Neuronal stem cell (in vitro differentiated cells): ENCODE results near the gene MFN2.
A peak's percentile ranks its signal among the peaks of the same experiment; 100 is the strongest.
"Not testable (repeated sequence)": the region's sequence is repeated elsewhere in the genome, so short reads cannot be mapped to it uniquely, and the experiment has no call there.

Experiments used
- DNase-seq: peaks from one replicate; pipeline ENCODE4 v3.0.0-alpha.2; 2013; ENCODE audit warnings: low spot score
- H2AFZ ChIP-seq: one replicate; pipeline ENCODE4 v1.6.1; 2013; ENCODE audit warnings: mild to moderate bottlenecking, low read length, inconsistent platforms
- H2AK5ac ChIP-seq: 2 replicates; pipeline ENCODE4 v1.6.1; 2013; ENCODE audit warnings: low read depth, mild to moderate bottlenecking, inconsistent platforms, low read length, moderate library complexity, mixed read lengths
- H2BK120ac ChIP-seq: 2 replicates; pipeline ENCODE4 v1.6.1; 2013; ENCODE audit warnings: low read depth, mild to moderate bottlenecking, inconsistent platforms, low read length, moderate library complexity, mixed read lengths
- H2BK12ac ChIP-seq: one replicate; pipeline ENCODE4 v1.6.1; 2013; ENCODE audit warnings: low read length, inconsistent platforms
- H2BK15ac ChIP-seq: 2 replicates; pipeline ENCODE4 v1.6.1; 2013; ENCODE audit warnings: mild to moderate bottlenecking, low read length, inconsistent platforms, mixed read lengths
- H2BK5ac ChIP-seq: one replicate; pipeline ENCODE4 v1.6.1; 2013; ENCODE audit warnings: inconsistent platforms, mild to moderate bottlenecking, low read length, moderate library complexity
- H3K14ac ChIP-seq: one replicate; pipeline ENCODE4 v1.6.1; 2013; ENCODE audit warnings: low read length, inconsistent platforms
- H3K18ac ChIP-seq: 2 replicates; pipeline ENCODE4 v1.6.1; 2013; ENCODE audit warnings: low read length, inconsistent platforms
- H3K23ac ChIP-seq: 2 replicates; pipeline ENCODE4 v1.6.1; 2013; ENCODE audit warnings: low read depth, mild to moderate bottlenecking, mixed read lengths, low read length, inconsistent platforms; ENCODE audit not compliant: poor library complexity
- H3K27ac ChIP-seq: replicated peaks from 3 replicates; pipeline ENCODE4 v1.5.1; 2013; ENCODE audit warnings: low read length, inconsistent platforms
- H3K27me3 ChIP-seq, 3 experiments: 2 replicates each; pipeline ENCODE4 v1.6.1; 2013; ENCODE audit warnings: low read length in 3 of 3, mild to moderate bottlenecking in 2 of 3, inconsistent platforms in 1 of 3, low read depth in 1 of 3, mixed read lengths in 1 of 3, moderate library complexity in 1 of 3; ENCODE audit not compliant: control insufficient read depth in 3 of 3, insufficient read depth in 3 of 3
- H3K36me3 ChIP-seq, 2 donors: replicated peaks in 1 of 2; 2 replicates each; pipeline ENCODE4 v1.6.1; 2013; ENCODE audit warnings: low read length in 2 of 2; ENCODE audit not compliant: control insufficient read depth in 2 of 2, insufficient read depth in 2 of 2
- H3K4ac ChIP-seq: 2 replicates; pipeline ENCODE4 v1.6.1; 2013; ENCODE audit warnings: inconsistent platforms, mild to moderate bottlenecking, low read length, moderate library complexity
- H3K4me1 ChIP-seq, 2 donors: 1 replicate in 1 of 2; 2 replicates in 1 of 2; pipeline ENCODE4 v1.6.1; 2013; ENCODE audit warnings: low read length in 2 of 2, low read depth in 1 of 2; ENCODE audit not compliant: control insufficient read depth in 2 of 2, insufficient read depth in 1 of 2
- H3K4me2 ChIP-seq: one replicate; pipeline ENCODE4 v1.6.1; 2013; ENCODE audit warnings: mild to moderate bottlenecking, low read length, inconsistent platforms; ENCODE audit not compliant: insufficient read depth, poor library complexity, severe bottlenecking
- H3K4me3 ChIP-seq, 2 donors: 2 replicates each; pipeline ENCODE4 v1.5.1; 2013; ENCODE audit warnings: low read length in 2 of 2, mild to moderate bottlenecking in 2 of 2, inconsistent platforms in 1 of 2, moderate library complexity in 1 of 2
- H3K79me1 ChIP-seq: one replicate; pipeline ENCODE4 v1.6.1; 2013; ENCODE audit warnings: low read depth, mild to moderate bottlenecking, inconsistent platforms, low read length, moderate library complexity
- H3K9ac ChIP-seq: one replicate; pipeline ENCODE4 v1.6.1; 2013; ENCODE audit warnings: mild to moderate bottlenecking, low read depth, low read length, inconsistent platforms; ENCODE audit not compliant: poor library complexity
- H3K9me3 ChIP-seq, 2 donors: replicated peaks in 1 of 2; 2 replicates each; pipeline versions ENCODE3 to v1.6.1; 2013; ENCODE audit warnings: low read length in 2 of 2, mild to moderate bottlenecking in 2 of 2, inconsistent platforms in 1 of 2, low read depth in 1 of 2, mixed read lengths in 1 of 2, moderate library complexity in 1 of 2; ENCODE audit not compliant: control insufficient read depth in 2 of 2, insufficient read depth in 1 of 2
- H4K8ac ChIP-seq: one replicate; pipeline ENCODE4 v1.6.1; 2013; ENCODE audit warnings: low read depth, mild to moderate bottlenecking, inconsistent platforms, low read length, moderate library complexity
- H4K91ac ChIP-seq: one replicate; pipeline ENCODE4 v1.6.1; 2013; ENCODE audit warnings: low read length, low read depth, mild to moderate bottlenecking, inconsistent platforms; ENCODE audit not compliant: poor library complexity
- WGBS, 2 donors: extraction: QIAGEN DNeasy Blood & Tissue Kit; methylation state at CpG; one replicate each; pipeline ENCODE4 v1.1.7; 2013; ENCODE audit warnings: missing lambda C conversion rate in 2 of 2, mixed read lengths in 1 of 2; ENCODE audit not compliant: insufficient read length in 2 of 2, insufficient replicate concordance in 1 of 2; ENCODE audit errors: extremely low coverage in 2 of 2; 5-methylcytosine and 5-hydroxymethylcytosine counted together

The MFN2 gene

DNA sequence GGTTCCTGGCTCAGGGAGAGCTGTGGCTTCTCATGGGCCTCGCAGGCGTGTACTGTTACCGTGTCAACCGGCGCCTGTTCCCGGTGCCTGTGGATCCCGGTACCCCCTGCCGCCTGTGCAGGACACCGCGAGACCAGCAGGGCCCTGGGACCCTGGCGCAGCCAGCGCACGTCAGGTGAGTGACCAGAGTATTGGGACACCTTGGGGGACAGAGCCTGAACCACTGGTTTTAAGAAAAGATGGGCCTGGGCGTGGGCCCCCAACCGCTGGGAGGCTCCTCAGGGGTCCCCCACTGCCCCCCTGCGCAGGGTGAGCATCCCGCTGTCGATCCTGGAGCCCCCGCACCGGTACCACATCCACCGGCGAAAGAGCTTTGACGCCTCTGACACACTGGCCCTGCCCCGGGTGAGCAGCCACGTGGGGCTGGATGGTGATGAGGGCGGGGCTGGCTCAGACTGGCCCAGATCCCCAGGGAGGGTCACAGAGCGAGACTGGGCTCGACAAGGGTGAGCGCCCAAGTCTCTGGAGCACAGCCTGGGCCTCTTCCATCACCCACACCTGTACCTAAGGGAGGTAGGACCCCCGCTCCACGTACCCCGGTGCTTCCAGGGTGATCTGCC lies 49.6 kb downstream of the MFN2 start:
- H3K27me3 ChIP-seq = no peaks in the 10 kb centered on the region
- DNase-seq = no peak
- H2AK5ac ChIP-seq = no peak overlapping the region
- H3K9ac ChIP-seq = no peak overlapping the region
- no peak overlapping the region for H2BK15ac ChIP-seq
- H3K18ac ChIP-seq = no peak overlapping the region
- H3K23ac ChIP-seq = peak overlapping the region; percentile 75
- no peaks in the 10 kb centered on the region for H3K9me3 ChIP-seq
- H3K4ac ChIP-seq = no peak overlapping the region
- H3K14ac ChIP-seq = no peak overlapping the region
- no peak overlapping the region for H4K8ac ChIP-seq
- WGBS, 2 donors = no CpG with 5 or more reads among the region's 32 CpGs
- no peak overlapping the region for H2BK12ac ChIP-seq
- H3K4me1 ChIP-seq = peaks cover 2 to 3% of the 10 kb centered on the region in 2 donors
- no peak overlapping the region for H4K91ac ChIP-seq
- no peaks in the 10 kb centered on the region for H3K79me1 ChIP-seq
- no peak overlapping the region for H3K4me3 ChIP-seq
- H2AFZ ChIP-seq = no peak overlapping the region
- H2BK120ac ChIP-seq = no peak overlapping the region
- peak overlapping the region; percentile 31 for H2BK5ac ChIP-seq
- H3K27ac ChIP-seq = no peak overlapping the region
- no peak overlapping the region for H3K4me2 ChIP-seq
- H3K36me3 ChIP-seq = peaks cover 37 to 74% of the 10 kb centered on the region in 2 donors

DNA sequence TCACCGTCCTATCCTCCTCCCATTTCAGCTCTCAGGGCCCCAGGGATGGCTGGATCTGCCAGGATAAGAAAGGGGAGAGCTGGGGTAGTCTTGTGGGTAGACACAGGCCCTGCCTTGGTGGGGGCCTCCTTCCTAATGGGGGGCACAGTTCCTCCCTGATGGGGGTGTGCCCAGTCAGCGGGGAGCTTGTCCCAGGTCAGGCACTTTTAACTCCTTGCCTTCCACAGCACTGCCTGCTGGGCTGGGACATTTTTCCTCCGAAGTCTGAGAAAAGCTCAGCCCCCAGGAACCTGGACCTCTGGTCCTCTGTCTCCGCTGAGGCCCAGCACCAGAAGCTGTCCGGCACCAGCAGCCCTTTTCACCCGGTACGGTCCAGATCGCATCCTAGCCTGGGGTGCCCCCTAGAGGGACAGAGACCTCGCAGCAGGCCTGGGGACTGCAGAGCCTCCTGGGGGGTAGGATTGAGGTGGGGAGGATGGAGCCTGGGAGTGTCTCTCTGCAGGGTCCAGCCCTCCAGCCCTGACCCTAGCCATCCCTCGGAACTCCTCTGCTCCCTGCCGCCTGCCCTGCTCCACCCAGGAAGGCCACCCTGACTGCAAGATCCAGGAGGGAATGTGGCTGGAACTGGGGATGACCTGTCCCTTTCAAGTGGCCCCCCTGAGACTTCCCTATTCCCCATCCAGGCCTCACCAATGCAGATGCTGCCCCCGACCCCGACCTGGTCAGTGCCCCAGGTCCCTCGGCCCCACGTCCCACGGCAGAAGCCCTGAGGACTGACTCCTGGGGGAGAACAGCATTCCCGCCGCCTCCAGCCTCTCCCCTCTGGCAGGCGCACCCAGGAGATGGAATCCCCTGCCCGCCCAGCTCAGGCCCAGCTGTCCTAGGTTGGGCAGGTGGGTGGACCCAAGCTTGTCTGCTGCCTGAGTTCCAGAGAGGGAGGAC lies 51.1 kb downstream of the MFN2 start:
- Histone ChIP-seq H4K8ac (no peak overlapping the region), H3K9me3 (no peaks in the 10 kb centered on the region), H2BK120ac (no peak overlapping the region), H2AFZ (no peak overlapping the region), H3K4me1 (peaks cover 2 to 3% of the 10 kb centered on the region in 2 donors), H3K18ac (no peak overlapping the region), H3K4ac (no peak overlapping the region), H2AK5ac (no peak overlapping the region), H3K36me3 (peaks cover 30 to 59% of the 10 kb centered on the region in 2 donors), H4K91ac (no peak overlapping the region), H3K4me2 (no peak overlapping the region), H2BK5ac (no peak overlapping the region), H3K27ac (no peak overlapping the region), H3K14ac (no peak overlapping the region), H2BK15ac (no peak overlapping the region), H3K23ac (peak overlapping the region; percentile 40), H2BK12ac (no peak overlapping the region), H3K27me3 (no peaks in the 10 kb centered on the region), H3K79me1 (no peaks in the 10 kb centered on the region), H3K4me3 (no peak overlapping the region), H3K9ac (peak overlapping the region; percentile 35)
- WGBS, 2 donors = no CpG with 5 or more reads among the region's 20 CpGs
- DNase-seq = no peak

DNA sequence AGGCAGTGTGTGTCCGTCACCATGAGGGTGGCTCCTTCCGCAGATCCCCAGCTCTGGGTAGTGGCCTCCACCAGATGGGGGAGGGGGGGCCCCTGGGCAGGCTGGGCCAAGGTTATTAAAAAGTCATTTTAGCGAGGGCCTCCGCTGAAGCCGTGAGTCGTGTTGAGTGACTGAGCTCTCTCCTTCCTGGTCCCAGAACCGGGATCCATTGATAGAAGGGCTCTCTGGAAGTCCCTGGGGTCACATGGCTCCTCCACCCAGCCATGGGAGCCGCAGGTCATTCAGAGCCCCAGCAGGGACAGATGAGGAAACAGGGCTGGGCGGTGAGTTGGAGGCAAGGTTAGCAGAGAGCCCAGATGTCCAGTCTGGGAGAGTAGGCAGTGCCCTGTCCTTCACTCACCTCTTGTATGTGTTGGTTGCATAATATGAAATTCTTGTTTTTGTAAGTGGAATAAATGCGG lies 51.9 kb downstream of the MFN2 start:
- no peak for DNase-seq
- WGBS, 2 donors = no CpG with 5 or more reads among the region's 10 CpGs
- no peak overlapping the region for H3K27ac ChIP-seq

DNA sequence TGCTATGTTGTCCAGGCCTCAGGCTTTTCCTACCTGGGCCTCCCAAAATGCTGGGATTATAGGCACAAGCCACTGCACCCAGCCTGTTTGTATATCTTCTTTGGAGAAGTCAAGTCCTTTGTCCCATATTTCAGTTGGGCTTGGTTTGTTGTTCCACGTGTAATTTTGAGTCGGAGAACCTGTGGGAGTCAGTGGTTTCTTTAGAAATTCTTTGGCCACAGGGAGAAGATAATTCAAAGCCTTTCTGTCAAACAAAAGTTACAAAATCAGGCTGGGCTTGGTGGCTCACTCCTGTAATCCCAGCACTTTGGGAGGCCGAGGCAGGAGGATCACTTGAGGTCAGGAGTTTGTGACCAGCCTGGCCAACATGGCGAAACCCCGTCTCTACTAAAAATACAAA lies 53.2 kb downstream of the MFN2 start:
- not testable (repeated sequence) for H3K14ac ChIP-seq, H3K4me1 ChIP-seq, H3K23ac ChIP-seq, H4K91ac ChIP-seq, H3K27me3 ChIP-seq, H2BK5ac ChIP-seq, H3K4me3 ChIP-seq, H2BK12ac ChIP-seq, H2AK5ac ChIP-seq, H2BK15ac ChIP-seq, H3K79me1 ChIP-seq, DNase-seq, H2AFZ ChIP-seq, H3K18ac ChIP-seq, H4K8ac ChIP-seq, H3K9ac ChIP-seq, H3K27ac ChIP-seq, H3K9me3 ChIP-seq, H2BK120ac ChIP-seq, H3K4me2 ChIP-seq, H3K4ac ChIP-seq
- no CpG with 5 or more reads among the region's 5 CpGs for WGBS, 2 donors
- H3K36me3 ChIP-seq = peaks cover 16 to 38% of the 10 kb centered on the region in 2 donors

More for the DNA sequence above, 51.9 kb downstream of the MFN2 start:
- Histone ChIP-seq H3K4me3 (no peak overlapping the region), H2BK15ac (no peak overlapping the region), H3K4ac (no peak overlapping the region), H2BK5ac (no peak overlapping the region), H2BK12ac (no peak overlapping the region), H2AK5ac (no peak overlapping the region), H3K14ac (no peak overlapping the region), H4K8ac (no peak overlapping the region), H3K36me3 (peaks cover 23 to 51% of the 10 kb centered on the region in 2 donors), H2BK120ac (no peak overlapping the region), H2AFZ (no peak overlapping the region), H3K79me1 (no peaks in the 10 kb centered on the region), H3K9ac (no peak overlapping the region), H3K23ac (peak overlapping the region; percentile 17), H3K4me2 (no peak overlapping the region), H3K9me3 (no peaks in the 10 kb centered on the region), H3K4me1 (peaks cover 2 to 3% of the 10 kb centered on the region in 2 donors), H4K91ac (no peak overlapping the region), H3K18ac (no peak overlapping the region), H3K27me3 (no peaks in the 10 kb centered on the region)
